Endothelial cell (in vitro differentiated cells): ENCODE measurements around the gene PARD3B. TPM values are rescaled to one million over a fixed set of nuclear protein-coding genes. Genes with fewer than 3 reads are reported as not detected.

Experiments used
- DNase-seq: peaks from one replicate; pipeline ENCODE4 v3.0.0; 2021; ENCODE audit warnings: low spot score
- H3K27ac Mint-ChIP-seq: one replicate; pipeline ENCODE4 v1.8.0; 2021; ENCODE audit warnings: mixed read lengths, inconsistent platforms; ENCODE audit not compliant: unreplicated experiment
- H3K27me3 Mint-ChIP-seq: one replicate; pipeline ENCODE4 v1.8.0; 2021; ENCODE audit warnings: mild to moderate bottlenecking, moderate library complexity, mixed read lengths, inconsistent platforms; ENCODE audit not compliant: unreplicated experiment
- H3K36me3 Mint-ChIP-seq: one replicate; pipeline ENCODE4 v1.8.0; 2021; ENCODE audit warnings: mild to moderate bottlenecking, low read depth, mixed read lengths, inconsistent platforms; ENCODE audit not compliant: unreplicated experiment
- H3K4me1 Mint-ChIP-seq: one replicate; pipeline ENCODE4 v1.8.0; 2021; ENCODE audit warnings: mild to moderate bottlenecking, mixed read lengths, inconsistent platforms; ENCODE audit not compliant: unreplicated experiment
- H3K4me3 Mint-ChIP-seq: one replicate; pipeline ENCODE4 v1.8.0; 2021; ENCODE audit warnings: mild to moderate bottlenecking, mixed read lengths, inconsistent platforms; ENCODE audit not compliant: unreplicated experiment
- H3K9me3 Mint-ChIP-seq: one replicate; pipeline ENCODE4 v1.8.0; 2021; ENCODE audit warnings: mixed read lengths, inconsistent platforms; ENCODE audit not compliant: unreplicated experiment
- total RNA-seq: library from RNA; stranded (reverse); fragmentation: NEBNext Ultra II Directional; extraction: Animal tissue kit (Norgen Biotek cat#: 25700); gene quantifications from one replicate; pipeline ENCODE4 v1.2.1, GENCODE V29; 2021; ENCODE audit not compliant: unreplicated experiment
- TF ChIP-seq, protein P1 (sequence below): fragments of 200-600 bp; sonication (generic); IDR thresholded peaks from one replicate; pipeline ENCODE4 v1.5.0; 2021; ENCODE audit warnings: antibody characterized with exemption; ENCODE audit not compliant: unreplicated experiment

PARD3B gene
- total RNA-seq, 1 donor from 2014 or later, result 17.4 TPM

DNA sequence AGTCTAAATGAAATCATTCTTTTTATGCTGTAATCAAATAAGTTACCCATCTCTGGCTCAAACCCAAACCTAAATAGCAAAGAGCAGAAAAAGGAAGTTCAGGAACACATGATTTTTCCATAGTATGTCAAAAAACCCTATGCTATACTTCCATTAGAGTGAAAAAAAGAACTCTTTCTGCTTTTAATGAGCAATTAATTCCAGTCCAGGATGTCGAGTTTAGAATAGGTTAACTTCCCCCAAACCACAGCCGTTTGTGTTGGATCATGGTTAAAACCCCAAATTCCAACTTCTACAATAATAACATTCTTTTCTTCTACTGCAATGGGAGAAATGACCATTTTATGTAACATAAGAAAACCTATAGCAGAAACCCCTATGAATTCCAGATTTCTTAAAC lies 965.9 kb downstream of the PARD3B start:
- Mint-ChIP-seq H3K27ac (no peak overlapping the region), H3K9me3 (no peaks in the 10 kb centered on the region), H3K4me1 (no peaks in the 10 kb centered on the region), H3K36me3 (no peaks in the 10 kb centered on the region), H3K27me3 (no peaks in the 10 kb centered on the region), H3K4me3 (no peak overlapping the region)
- no peak for DNase-seq
- TF ChIP-seq, protein P1, sequence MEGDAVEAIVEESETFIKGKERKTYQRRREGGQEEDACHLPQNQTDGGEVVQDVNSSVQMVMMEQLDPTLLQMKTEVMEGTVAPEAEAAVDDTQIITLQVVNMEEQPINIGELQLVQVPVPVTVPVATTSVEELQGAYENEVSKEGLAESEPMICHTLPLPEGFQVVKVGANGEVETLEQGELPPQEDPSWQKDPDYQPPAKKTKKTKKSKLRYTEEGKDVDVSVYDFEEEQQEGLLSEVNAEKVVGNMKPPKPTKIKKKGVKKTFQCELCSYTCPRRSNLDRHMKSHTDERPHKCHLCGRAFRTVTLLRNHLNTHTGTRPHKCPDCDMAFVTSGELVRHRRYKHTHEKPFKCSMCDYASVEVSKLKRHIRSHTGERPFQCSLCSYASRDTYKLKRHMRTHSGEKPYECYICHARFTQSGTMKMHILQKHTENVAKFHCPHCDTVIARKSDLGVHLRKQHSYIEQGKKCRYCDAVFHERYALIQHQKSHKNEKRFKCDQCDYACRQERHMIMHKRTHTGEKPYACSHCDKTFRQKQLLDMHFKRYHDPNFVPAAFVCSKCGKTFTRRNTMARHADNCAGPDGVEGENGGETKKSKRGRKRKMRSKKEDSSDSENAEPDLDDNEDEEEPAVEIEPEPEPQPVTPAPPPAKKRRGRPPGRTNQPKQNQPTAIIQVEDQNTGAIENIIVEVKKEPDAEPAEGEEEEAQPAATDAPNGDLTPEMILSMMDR, result no peak

- Mint-ChIP-seq H3K36me3 (no peaks in the 10 kb centered on the region), H3K27me3 (no peaks in the 10 kb centered on the region), H3K9me3 (no peaks in the 10 kb centered on the region), H3K27ac (no peak overlapping the region), H3K4me1 (no peaks in the 10 kb centered on the region), H3K4me3 (no peak overlapping the region)
- DNase-seq, result no peak
- TF ChIP-seq, protein P1, result no peak
Observed at GRCh38 chr2:205511641-205512040, 966.4 kb downstream of the PARD3B start.

DNA sequence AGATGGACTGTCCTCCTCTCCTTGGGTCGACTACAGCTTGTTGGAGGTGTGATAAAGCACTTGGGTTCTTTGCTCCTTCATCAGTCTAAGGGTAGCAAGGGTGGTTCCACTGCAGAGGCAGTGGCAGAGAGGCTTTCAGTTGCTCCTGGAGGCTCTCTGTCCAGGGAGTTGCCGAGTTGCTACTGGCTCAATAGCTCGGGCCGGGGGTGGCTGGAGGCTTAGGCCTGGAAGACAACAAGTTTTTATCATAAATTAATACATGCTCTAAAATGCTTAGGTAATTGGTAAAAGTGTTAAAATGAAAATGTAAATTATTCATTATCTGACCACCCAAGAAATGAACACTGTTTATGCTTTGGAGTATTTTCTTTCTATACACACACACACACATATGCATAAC lies 975.0 kb downstream of the PARD3B start:
- Mint-ChIP-seq H3K36me3 (no peaks in the 10 kb centered on the region), H3K27ac (no peak overlapping the region), H3K4me1 (no peaks in the 10 kb centered on the region), H3K9me3 (no peaks in the 10 kb centered on the region), H3K4me3 (no peak overlapping the region), H3K27me3 (no peaks in the 10 kb centered on the region)
- TF ChIP-seq, protein P1, result no peak
- DNase-seq, result no peak

GRCh38 chr2:205524656-205525055 lies 979.4 kb downstream of the PARD3B start:
- Mint-ChIP-seq H3K9me3 (no peaks in the 10 kb centered on the region), H3K27ac (no peak overlapping the region)

GRCh38 chr2:205527801-205528200 lies 982.5 kb downstream of the PARD3B start:
- Mint-ChIP-seq H3K27ac (no peak overlapping the region), H3K27me3 (no peaks in the 10 kb centered on the region), H3K4me3 (no peak overlapping the region), H3K36me3 (no peaks in the 10 kb centered on the region), H3K9me3 (no peaks in the 10 kb centered on the region), H3K4me1 (peaks cover 14% of the 10 kb centered on the region)
- TF ChIP-seq, protein P1, result no peak
- DNase-seq, result no peak

More at GRCh38 chr2:205524656-205525055, 979.4 kb downstream of the PARD3B start:
- Mint-ChIP-seq H3K4me1 (peaks cover 5% of the 10 kb centered on the region), H3K36me3 (no peaks in the 10 kb centered on the region), H3K27me3 (no peaks in the 10 kb centered on the region), H3K4me3 (no peak overlapping the region)
- no peak for DNase-seq
- TF ChIP-seq, protein P1, result no peak
